Lower leg skin (tissue), 3 donors: ENCODE data around the gene HIC1.

Experiments
- POLR2A ChIP-seq, 2 donors: fragments of 450-650 bp; IDR thresholded peaks; one replicate each; pipeline ENCODE4 v1.6.1; 2016 to 2017; ENCODE audit warnings: antibody characterized with exemption in 2 of 2, mild to moderate bottlenecking in 1 of 2, moderate library complexity in 1 of 2
- TF ChIP-seq, protein P1 (sequence below), 3 donors: fragments of 450-650 bp; IDR thresholded peaks; one replicate each; pipeline ENCODE4 v1.5.1; 2016; ENCODE audit warnings: antibody characterized with exemption in 3 of 3, mild to moderate bottlenecking in 3 of 3, moderate library complexity in 2 of 3

DNA sequence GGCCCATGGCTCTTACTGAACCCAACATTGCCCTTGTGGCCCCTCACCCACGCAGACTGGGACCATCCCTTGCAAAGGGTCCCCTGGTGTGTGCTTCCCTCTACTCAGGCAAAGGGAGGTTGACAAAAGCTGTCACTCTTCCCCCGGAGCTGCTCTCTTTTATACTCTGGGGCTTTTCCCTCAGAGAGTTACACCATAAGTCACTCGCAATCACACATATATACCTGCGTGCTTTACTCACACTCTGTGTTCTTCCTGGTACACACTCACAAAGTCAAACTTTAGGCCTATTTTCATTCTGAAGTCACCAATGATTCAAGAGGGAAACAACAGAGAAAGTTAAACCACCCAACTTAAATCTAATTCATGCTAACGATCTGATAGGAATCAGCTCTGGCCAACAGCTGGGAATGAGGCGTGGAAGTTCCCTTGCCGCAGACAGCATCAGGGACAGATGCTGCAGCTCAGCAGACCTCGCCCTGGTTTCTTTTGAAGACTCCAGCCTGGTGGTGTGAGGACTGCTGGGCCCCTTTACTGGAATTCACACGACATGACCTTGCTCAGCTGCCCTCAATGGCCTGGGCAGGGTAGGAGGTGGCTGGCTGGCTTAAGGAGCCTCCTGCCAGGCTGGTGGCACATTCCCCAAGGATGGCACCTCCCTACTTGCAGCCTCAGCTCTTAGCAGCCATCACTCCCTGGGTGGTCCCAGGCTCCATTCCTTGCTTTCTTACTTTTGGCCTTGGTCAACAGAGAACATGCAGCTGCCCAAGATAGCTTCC, 27.3 kb downstream of the HIC1 start:
- no peak for TF ChIP-seq POLR2A (IDR thresholded peaks at IDR 0.05)
- TF ChIP-seq, protein P1, sequence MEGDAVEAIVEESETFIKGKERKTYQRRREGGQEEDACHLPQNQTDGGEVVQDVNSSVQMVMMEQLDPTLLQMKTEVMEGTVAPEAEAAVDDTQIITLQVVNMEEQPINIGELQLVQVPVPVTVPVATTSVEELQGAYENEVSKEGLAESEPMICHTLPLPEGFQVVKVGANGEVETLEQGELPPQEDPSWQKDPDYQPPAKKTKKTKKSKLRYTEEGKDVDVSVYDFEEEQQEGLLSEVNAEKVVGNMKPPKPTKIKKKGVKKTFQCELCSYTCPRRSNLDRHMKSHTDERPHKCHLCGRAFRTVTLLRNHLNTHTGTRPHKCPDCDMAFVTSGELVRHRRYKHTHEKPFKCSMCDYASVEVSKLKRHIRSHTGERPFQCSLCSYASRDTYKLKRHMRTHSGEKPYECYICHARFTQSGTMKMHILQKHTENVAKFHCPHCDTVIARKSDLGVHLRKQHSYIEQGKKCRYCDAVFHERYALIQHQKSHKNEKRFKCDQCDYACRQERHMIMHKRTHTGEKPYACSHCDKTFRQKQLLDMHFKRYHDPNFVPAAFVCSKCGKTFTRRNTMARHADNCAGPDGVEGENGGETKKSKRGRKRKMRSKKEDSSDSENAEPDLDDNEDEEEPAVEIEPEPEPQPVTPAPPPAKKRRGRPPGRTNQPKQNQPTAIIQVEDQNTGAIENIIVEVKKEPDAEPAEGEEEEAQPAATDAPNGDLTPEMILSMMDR (IDR thresholded peaks at IDR 0.05), result no peak
